H1 (cell line): ENCODE measurements around the gene CSH1.
A peak's percentile ranks its signal among the peaks of the same experiment; 100 is the strongest.

Source experiments
- CREB1 ChIP-seq: IDR thresholded peaks from 2 replicates; pipeline ENCODE4 v1.6.1; 2012; ENCODE audit warnings: inconsistent platforms
- EZH2 ChIP-seq: fragments of 200-600 bp; sonication (generic); IDR thresholded peaks from 2 replicates; pipeline ENCODE4 v1.7.1; 2012; ENCODE audit warnings: low read depth, mild to moderate bottlenecking, moderate library complexity, low read length, inconsistent platforms; ENCODE audit not compliant: severe bottlenecking
- GABPA ChIP-seq: IDR thresholded peaks from 2 replicates; pipeline ENCODE4 v1.6.1; 2011; ENCODE audit warnings: mild to moderate bottlenecking, low read length, moderate library complexity, borderline replicate concordance; ENCODE audit not compliant: insufficient read depth
- HDAC2 ChIP-seq, 2 experiments: fragments of 300-600 bp in 1 of 2; sonication (generic) in 1 of 2; IDR thresholded peaks; 2 replicates each; pipeline ENCODE4 v1.6.1; 2011 to 2012; ENCODE audit warnings: low read depth in 2 of 2, low read length in 2 of 2, mild to moderate bottlenecking in 2 of 2, moderate library complexity in 2 of 2, borderline replicate concordance in 1 of 2, inconsistent platforms in 1 of 2
- POLR2A ChIP-seq, 2 experiments: IDR thresholded peaks; 1 replicate in 1 of 2; 2 replicates in 1 of 2; pipeline ENCODE4 v1.6.1; 2011; ENCODE audit warnings: low read depth in 2 of 2, low read length in 2 of 2, mild to moderate bottlenecking in 2 of 2; ENCODE audit errors: control extremely low read depth in 1 of 2
- POLR2AphosphoS5 ChIP-seq: IDR thresholded peaks from 2 replicates; pipeline ENCODE4 v1.6.1; 2011; ENCODE audit warnings: low read depth, low read length
- RBBP5 ChIP-seq: IDR thresholded peaks from 2 replicates; pipeline ENCODE4 v1.7.1; 2012; ENCODE audit warnings: low read depth, mild to moderate bottlenecking, inconsistent platforms, low read length, moderate library complexity, borderline replicate concordance
- RFX5 ChIP-seq: IDR thresholded peaks from 2 replicates; pipeline ENCODE4 v1.6.1; 2011; ENCODE audit warnings: low read depth, low read length, improper control_type of control experiment, borderline replicate concordance
- SP1 ChIP-seq: IDR thresholded peaks from 2 replicates; pipeline ENCODE4 v1.6.1; 2011; ENCODE audit warnings: low read depth, low read length
- TF ChIP-seq, protein P1 (sequence below), 3 experiments: IDR thresholded peaks; 1 replicate in 2 of 3; 2 replicates in 1 of 3; pipeline versions ENCODE4 v1.5.1 to v1.6.1; 2011; ENCODE audit warnings: low read length in 3 of 3, mild to moderate bottlenecking in 3 of 3, inconsistent platforms in 2 of 3, low read depth in 1 of 3, moderate library complexity in 1 of 3; ENCODE audit not compliant: insufficient read depth in 1 of 3; ENCODE audit errors: control extremely low read depth in 1 of 3

GRCh38 chr17:63943745-63944144 is 47.4 kb upstream of the CSH1 start:
- TF ChIP-seq, protein P1, sequence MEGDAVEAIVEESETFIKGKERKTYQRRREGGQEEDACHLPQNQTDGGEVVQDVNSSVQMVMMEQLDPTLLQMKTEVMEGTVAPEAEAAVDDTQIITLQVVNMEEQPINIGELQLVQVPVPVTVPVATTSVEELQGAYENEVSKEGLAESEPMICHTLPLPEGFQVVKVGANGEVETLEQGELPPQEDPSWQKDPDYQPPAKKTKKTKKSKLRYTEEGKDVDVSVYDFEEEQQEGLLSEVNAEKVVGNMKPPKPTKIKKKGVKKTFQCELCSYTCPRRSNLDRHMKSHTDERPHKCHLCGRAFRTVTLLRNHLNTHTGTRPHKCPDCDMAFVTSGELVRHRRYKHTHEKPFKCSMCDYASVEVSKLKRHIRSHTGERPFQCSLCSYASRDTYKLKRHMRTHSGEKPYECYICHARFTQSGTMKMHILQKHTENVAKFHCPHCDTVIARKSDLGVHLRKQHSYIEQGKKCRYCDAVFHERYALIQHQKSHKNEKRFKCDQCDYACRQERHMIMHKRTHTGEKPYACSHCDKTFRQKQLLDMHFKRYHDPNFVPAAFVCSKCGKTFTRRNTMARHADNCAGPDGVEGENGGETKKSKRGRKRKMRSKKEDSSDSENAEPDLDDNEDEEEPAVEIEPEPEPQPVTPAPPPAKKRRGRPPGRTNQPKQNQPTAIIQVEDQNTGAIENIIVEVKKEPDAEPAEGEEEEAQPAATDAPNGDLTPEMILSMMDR (IDR thresholded peaks at IDR 0.05; ENCODE audit: control extremely low read depth in 1 of 3, insufficient read depth in 1 of 3, low read depth in 1 of 3, low read length in 3 of 3) = peak; percentile 15 to 40 (median 33)
- TF ChIP-seq POLR2A (IDR thresholded peaks at IDR 0.05; ENCODE audit: control extremely low read depth in 1 of 2, low read depth in 2 of 2, low read length in 2 of 2) (no peak), RBBP5 (no peak), CREB1 (no peak), HDAC2 (IDR thresholded peaks at IDR 0.05; ENCODE audit: borderline replicate concordance in 1 of 2, low read depth in 2 of 2, low read length in 2 of 2) (no peak), POLR2AphosphoS5 (no peak), SP1 (no peak), GABPA (no peak), EZH2 (no peak), RFX5 (no peak)
